Measurements from ENCODE around the gene SLC39A11.
"Not testable (repeated sequence)": the region's sequence is repeated elsewhere in the genome, so short reads cannot be mapped to it uniquely, and the experiment has no call there.

Gene SLC39A11, protein sequence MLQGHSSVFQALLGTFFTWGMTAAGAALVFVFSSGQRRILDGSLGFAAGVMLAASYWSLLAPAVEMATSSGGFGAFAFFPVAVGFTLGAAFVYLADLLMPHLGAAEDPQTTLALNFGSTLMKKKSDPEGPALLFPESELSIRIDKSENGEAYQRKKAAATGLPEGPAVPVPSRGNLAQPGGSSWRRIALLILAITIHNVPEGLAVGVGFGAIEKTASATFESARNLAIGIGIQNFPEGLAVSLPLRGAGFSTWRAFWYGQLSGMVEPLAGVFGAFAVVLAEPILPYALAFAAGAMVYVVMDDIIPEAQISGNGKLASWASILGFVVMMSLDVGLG

GRCh38 chr17:73092523-73093135 is at the start of gene SLC39A11:
Gene SLC39A11, minus strand, starts transcription at chr17:73092688. Its CDS starts 3,924 bp downstream, at chr17:73088764.
- FAIRE-seq = peak; percentile 13

- no peak for FAIRE-seq
Observed at GRCh38 chr17:73141411-73141810, 48.9 kb upstream of the SLC39A11 start.

- FAIRE-seq = no peak
Observed at GRCh38 chr17:73140566-73140965, 48.1 kb upstream of the SLC39A11 start.

GRCh38 chr17:73139296-73139695 is 46.8 kb upstream of the SLC39A11 start:
- no peak for FAIRE-seq

GRCh38 chr17:73138541-73139138 is 46.2 kb upstream of the SLC39A11 start:
- no peak for FAIRE-seq

DNA sequence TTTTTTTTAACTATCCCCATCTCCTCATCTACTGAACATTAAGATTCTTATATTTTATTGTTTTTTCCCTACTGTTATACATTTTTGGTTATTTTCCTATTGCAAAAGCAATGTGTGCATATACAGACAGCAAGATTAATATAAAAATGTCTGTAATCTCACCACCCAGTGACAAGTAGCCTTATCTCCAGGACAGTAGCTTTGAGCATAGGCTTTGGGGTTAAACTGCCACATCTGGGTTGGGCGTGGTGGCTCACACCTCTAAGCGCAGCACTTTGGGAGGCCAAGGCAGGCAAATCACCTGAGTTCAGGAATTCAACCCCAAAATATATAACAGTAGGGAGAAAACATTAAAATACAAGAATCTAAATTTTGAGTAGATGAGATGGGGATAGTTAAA is 44.9 kb upstream of the SLC39A11 start:
- no peak for FAIRE-seq

DNA sequence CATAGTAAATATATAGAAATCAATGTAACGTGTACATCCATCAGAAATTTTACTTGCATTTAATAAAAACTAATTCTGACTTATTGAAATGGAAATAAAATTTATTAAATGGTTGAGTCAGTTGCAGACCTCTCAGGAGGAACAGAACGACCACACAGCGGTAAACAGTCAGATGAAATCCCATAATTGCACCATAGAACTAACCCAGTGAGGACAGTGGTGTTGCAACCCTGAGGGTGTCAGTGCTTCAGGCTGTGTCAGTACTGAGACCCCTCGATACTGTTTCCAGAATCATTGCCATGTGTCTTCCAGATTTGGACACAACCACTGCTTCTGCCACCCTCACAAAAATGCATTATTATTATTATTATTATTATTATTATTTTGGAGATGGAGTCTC is 43.3 kb upstream of the SLC39A11 start:
- no peak for FAIRE-seq

DNA sequence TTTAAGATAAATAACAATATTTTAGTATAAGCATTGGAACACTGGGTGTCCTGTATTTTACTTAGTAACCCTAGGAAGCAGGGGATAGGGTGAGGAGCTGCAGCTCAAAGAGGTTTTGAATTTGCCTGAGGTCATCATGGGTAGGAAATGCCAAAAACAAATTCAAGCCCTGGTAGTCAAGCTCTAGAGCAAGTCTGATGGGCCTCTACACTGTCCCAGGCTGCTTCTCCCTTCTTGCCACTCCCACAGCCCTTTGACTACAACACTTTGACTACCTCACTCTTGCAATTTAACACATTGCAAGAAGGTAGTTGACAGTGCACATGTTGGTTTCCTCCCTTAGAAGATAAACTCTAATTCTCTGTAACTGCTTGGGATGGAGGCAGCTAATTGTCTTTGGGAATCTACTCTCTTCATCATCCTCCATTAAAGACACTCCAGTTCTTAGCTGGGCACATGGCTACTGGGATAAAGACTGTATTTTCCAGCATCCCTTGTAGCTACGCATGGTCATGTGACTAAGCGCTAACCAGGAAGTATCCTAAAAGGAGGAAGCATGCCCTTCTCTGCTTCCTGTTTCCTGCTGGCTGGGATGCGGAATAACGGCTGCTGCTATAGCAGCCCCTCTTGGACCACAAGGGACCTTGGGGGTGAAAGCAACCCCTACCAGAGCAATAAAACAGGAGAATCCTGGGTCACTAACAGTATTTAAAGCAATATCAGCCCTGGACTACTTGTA is 41.6 kb upstream of the SLC39A11 start:
- no peak for FAIRE-seq

GRCh38 chr17:73132085-73132492 is 39.6 kb upstream of the SLC39A11 start:
- no peak for FAIRE-seq

DNA sequence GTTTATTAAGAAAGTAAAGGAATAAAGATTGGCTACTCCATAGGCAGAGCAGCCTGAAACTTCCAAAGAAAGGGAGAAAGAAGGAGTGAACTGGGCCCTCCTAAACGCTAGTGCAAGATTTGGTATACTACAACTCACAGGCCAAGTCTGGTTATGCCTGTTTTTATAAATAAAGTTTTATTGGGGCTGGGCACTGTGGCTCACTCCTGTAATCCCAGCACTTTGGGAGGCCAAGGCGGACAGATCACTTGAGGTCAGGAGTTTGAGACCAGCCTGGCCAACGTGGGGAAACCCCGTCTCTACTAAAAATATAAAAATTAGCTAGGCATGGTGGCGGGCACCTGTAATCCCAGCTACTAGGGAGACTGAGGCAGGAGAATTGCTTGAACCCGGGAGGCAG is 39.0 kb upstream of the SLC39A11 start:
- FAIRE-seq = not testable (repeated sequence)

DNA sequence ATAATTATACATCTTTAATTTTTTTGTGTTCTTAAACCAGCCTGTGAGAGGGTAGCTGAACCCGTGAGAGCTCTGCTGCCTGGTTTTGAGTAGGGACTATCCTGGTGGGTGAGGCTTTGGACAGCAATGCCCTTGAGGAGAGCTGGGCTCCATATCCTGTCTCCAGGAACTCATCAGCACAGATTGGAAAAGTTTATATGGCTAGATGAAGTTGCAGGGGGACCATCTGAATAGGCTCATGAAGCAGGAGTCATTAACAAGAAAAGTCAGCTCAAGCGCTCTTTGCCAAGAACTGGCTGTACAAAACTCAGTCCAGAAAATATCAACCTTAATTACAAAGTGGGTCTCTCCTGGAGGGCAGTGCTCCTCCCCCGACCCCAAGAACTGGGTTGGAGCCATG is 38.5 kb upstream of the SLC39A11 start:
- FAIRE-seq = no peak

GRCh38 chr17:73128496-73128895 is 36.0 kb upstream of the SLC39A11 start:
- FAIRE-seq = no peak

DNA sequence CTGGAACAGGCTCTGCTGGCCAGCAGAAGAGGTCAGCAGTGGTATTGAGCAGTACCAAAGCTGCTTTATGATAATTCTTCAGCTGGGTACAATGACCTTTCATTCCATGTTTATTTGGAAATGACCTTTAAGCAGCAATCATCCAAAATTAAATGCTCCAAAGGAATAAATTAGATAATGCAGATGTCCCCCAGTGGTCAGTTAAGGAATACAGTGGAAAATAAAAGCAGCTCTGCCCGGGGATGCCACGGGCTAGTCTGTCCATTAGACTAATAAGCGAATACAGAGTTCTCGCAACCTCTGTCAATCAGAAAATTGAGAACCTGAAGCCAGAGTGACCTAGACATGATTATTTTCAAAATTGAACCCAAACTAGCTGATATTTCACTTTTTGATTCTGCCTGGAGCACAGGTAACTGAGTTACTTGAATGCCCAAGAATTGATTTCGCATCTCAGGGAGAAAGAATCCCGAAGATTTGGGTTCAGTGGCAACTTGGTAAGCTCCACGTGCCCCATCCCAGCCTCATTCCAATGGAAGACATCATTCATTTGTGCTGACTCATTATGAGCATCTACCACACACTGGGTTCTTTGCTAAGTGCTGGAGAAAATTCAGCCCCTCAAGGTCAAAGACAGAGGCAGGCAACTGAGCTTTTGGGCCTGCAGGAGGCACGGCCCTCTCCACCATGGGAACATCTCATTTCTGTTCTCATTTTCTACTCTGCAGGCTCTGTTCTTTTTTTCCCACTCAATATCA is 34.4 kb upstream of the SLC39A11 start:
- no peak for FAIRE-seq

DNA sequence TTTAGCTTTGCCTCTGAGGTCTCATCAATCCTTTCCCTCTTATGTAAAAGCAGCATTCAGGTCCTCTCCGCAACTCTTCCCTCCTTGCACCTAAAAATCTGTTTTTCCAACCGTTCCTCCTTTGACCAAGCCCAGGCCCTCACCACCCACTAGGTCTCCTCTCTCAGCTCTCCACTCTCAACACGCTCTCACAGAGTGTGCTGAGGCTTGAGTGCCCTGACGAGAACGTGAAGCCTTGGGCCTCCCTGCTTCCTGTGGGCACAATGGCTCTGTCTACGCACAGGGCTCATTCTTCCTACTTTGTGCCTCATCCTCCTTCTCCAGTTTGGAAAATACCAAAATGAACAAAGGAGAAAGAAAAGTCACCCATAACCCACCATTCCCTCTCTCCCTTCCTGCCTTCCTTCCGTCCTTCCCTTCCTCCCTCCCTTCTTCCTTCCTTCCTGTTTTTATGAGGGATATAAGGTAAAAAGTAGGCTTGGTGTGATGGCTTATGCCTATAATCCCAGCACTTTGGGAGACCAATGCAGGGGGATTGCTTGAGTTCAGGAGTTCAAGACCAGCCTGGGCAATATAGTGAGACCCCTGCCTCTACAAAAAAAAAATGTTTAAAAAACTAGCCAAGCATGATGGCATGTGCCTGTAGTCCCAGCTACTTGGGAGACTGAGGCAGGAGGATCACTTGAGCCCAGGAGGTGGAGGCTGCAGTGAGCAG is 31.3 kb upstream of the SLC39A11 start:
- no peak for FAIRE-seq

DNA sequence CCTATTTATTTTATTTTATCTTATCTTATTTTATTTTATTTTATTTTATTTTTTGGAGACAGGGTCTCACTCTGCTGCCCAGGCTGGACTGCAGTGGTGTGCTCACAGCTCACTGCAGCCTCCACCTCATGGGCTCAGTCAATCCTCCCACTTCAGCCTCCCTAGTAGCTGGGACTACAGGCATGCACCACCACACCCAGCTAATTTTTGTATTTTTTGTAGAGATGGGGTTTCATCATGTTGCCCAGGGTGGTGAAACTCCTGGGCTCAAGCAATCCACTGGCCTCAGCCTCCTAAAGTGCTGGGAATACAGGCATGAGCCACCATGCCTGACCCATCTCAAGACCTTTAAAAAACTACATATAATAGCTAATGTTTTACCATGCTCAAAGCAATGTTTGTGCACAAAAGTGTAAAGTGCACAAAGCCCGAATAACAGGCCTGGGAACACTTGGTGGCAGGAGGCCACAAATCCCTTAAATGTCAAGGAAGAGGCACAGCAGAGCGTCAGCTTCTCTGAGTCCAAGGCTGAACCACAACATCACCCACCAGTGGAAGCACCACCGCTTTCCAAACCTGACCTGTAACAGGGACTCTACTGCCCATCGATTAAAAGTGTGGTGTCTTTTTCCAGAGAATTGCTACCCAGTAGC is 30.6 kb upstream of the SLC39A11 start:
- no peak for FAIRE-seq

- FAIRE-seq = no peak
Observed at GRCh38 chr17:73121506-73121905, 29.0 kb upstream of the SLC39A11 start.

DNA sequence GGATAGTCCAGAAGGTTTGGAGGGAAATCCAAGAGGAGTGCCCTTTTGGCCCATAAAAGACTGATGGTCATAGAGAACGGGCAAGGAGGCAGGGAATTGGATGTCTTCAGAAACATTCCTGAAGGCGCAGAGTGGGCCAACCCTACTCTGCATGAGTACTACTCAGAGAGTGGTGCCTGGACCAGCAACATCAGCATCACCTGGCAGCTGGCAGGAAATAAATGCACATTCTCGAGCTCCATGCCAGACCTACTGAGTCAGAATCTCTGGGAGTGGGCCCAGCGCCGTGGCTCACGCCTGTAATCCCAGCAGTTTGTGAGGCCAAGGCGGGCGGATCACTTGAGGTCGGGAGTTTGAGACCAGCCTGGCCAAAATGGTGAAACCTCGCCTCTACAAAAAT is 27.1 kb upstream of the SLC39A11 start:
- FAIRE-seq = no peak

- no peak for FAIRE-seq
Observed at GRCh38 chr17:73118951-73119391, 26.5 kb upstream of the SLC39A11 start.

GRCh38 chr17:73118139-73118538 is 25.7 kb upstream of the SLC39A11 start:
- no peak for FAIRE-seq

- FAIRE-seq = no peak
Observed at GRCh38 chr17:73112246-73112645, 19.8 kb upstream of the SLC39A11 start.

- FAIRE-seq = no peak
Observed at GRCh38 chr17:73111386-73111785, 18.9 kb upstream of the SLC39A11 start.

All from TTC549 (cell line).